ENCODE data around the gene IFI27. TPM values are rescaled to one million over a fixed set of nuclear protein-coding genes. Genes with fewer than 3 reads are reported as not detected.

The IFI27 gene
- total RNA-seq, 1 experiment from 2014 or later: 816 TPM

DNA sequence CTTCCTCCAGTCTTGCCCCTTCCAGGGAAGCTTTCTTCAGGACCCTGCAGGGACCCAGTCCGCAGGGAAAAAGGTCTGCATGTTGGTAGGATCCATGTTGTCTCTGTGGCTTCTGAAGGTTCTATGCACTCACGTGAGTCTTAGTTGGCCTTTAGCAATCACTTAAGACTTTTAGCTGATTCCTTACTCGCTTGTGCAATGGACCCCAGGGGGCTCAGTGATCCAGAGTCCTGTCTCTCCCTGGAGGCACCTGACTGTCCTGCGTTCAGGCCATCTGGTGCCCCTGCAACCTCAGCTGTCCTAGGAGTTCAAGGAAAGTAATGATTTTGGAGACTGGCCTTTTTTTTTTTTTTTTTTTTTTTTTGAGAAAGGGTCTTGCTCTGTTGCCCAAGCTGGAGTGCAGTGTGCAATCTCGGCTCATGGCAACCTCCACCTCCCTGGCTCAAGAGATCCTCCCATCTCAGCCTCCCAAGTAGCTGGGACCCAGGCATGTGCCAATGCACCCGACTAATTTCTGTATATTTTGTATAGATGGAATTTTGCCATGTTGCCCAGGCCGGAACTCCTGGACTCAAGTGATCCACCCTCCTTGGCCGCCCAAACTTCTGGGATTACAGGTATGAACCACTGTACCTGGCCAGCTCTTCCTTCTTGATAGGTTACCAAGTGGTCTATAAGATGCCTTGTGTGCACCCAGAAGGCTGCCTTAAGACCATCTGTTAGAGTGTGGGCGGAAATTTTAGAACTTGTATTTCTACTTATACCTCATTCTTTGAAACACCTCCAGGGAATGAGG is 14.2 kb downstream of the IFI27 start:
- DNase-seq (ENCODE audit: low spot score): no peak

DNA sequence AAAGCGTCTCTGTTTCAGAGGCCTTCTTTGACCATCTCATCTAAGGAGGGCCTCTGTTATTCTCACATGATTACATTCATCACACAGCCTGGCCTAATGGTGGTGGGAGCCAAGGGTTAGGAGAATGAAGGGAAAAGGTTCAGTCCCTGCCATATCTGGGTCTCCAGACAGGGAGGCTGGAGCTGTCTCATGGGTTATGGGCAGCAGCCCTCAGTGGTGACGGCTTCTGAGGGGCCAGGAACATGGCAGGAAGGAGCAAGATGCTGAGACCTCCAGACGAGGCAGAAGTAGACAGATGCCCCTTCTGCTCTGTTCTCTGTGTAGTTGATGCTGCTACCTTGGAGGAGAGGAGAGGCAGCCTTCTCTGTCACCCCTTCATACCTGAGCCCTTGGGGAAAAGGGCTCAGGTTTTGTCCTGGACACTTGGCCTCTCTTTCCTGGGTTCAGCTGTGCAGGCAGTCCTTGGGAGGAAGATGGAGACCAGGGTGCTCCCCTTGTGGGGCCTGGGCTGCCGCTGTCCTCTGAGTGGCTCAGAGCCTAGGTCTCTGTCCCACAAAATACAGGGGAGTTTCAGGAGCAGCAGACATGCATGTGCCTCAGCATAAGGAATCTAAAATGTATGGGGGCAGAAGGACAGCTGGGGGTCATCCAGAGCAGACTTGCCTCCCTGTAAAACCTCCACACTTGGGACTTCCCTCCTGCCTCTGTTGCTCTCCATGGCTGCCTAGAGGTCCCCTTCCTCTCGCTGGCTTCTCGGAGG is 15.3 kb downstream of the IFI27 start:
- no peak for DNase-seq (ENCODE audit: low spot score)

DNA sequence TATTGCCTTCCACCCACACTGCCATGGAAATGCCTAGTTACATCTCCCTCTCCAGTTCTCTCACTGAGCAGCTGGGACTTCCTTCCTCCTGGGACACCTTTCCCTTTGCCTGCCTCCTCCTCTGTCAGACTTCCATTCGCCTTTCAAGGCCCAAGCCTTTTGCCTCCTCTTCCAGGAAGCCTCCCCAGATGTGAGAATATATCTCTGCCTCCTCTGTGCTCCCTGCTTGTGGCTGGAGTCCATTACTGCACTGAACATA is 15.8 kb downstream of the IFI27 start:
- no peak for DNase-seq (ENCODE audit: low spot score)

DNA sequence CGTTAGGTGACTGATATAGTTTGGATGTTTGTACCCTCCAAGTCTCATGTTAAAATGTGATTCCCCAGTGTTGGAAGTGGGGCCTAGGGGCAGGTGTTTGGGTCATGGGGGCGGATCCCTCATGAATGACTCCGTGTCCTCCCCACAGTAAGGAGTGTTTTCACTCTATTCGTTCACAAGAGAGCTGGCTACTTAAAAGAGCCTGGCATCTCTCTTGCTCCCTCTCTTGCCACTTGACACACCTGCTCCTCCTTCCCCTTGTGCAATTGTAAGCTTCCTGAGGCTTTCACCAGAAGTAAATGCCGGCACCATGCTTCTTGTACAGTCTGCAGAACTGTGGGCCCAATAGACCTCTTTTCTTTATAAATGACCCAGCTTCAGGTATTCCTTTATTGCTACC is 16.3 kb downstream of the IFI27 start:
- no peak for DNase-seq (ENCODE audit: low spot score)

DNA sequence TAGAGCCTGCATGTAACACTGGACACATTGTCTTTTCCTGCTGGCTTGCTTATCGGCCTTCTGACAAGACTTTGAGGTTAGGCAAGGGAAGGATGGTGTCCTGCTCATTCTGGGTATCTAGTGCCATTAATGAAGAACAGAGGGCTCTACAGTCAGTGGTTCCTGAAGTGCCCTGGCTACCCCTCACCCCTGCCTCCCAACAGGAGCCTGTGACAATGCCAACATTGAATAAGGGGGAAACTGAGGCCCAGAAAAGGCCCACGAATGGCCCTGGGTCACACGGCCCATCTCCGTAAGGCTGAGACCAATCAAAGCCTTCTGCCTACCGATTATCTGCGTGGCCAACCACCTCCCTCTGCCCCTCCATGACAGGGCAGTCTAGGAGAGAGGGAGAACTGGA is 16.8 kb downstream of the IFI27 start:
- DNase-seq (ENCODE audit: low spot score): no peak

DNA sequence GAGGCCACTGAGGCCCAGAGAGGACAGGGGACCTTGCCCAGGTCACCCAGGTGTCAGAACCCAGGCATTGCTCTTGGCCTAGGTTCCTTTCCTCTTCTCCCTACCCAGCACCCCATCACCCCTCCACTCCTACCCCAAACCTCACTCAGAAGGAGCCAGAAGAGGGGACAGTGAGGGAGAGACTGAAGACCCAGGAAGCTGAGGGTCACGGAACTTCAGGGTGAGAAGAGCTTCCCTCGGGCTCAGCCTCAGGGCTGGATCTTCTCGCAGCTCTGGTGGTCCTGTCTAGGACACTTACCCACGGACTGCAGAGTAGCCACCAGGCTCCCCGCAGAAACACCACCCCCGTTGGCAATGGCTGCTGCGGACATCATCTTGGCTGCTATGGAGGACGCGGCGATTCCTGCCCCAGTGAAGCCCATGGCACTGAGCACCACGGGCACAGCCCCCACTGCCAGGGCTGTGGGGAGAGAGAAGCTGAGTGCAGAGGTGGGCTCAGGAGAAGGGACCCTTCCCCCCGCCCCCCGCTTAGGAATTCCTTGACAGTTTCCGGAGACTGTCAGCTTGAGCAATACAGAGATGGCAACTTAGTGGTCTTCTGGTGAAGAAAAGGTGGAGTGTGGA is 17.8 kb downstream of the IFI27 start:
- DNase-seq (ENCODE audit: low spot score): no peak

DNA sequence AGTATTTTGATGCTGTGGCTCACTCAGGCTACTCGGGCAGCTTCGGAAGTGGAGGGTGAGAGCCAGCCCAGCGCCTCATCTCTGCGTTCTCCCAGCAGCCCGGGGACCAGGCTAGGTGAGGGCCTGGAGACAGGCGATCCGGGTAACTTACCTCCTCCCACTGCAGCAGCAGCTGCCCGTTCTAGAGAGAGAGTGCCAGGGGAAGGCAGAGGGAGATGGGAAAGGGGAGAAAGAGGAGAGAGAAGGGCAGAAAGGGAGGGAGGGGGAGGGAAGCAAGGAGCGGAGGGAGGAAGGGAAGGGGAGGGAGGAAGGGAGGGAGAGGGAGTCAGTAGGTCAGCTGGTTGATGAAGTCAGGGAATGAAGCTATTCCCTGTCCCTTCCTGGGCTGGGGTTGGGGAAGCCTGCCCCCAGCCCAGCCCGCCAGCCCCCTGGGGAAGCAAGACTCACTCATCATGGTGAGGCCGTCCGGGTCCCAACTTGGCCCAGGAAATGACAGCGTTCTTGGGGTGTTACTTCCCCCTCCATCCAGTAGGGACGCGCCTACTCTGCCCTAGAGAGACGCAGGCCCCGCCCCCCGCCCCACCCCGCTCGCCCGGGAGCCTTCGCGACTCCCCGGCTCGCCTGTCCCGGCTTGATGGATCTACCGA is 18.7 kb downstream of the IFI27 start, which contains the start of gene IFI27L2:
IFI27L2 (minus strand) TSS at position 494 of the 647 bp plus-strand sequence; CDS start at position 454, 40 bp downstream.
- DNase-seq (ENCODE audit: low spot score): peak; percentile 61

DNA sequence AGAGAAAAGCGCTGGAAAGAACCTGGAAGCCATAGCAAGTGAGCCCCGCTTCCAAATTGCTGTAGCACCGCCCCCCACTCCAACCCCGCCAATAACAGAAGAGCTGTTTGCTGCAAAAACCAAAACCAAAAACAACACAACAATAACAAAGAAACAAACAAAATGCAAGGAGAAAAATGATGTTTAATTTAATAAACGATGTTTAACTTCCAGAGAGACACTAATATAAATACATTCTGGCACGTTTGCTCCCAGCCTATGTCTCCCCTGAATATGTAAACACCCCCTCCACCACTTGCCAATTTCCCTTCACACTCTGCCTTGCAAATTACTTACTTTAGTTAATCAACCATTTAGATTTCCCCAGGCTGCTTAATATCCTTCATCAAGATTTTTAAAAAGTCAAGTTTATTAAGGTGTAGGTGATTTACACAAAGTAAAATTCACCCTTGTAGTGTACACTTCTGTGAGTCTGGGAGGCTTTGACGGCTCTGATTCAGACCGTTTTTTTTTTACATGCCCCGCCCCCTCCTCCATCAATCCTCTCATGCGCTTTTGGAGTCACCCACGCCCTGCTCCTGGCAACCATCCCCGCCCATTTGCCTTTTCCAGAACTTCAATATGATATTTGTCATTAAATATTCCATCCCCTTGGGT is 19.4 kb downstream of the IFI27 start:
- peak; percentile 13 for DNase-seq (ENCODE audit: low spot score)

DNA sequence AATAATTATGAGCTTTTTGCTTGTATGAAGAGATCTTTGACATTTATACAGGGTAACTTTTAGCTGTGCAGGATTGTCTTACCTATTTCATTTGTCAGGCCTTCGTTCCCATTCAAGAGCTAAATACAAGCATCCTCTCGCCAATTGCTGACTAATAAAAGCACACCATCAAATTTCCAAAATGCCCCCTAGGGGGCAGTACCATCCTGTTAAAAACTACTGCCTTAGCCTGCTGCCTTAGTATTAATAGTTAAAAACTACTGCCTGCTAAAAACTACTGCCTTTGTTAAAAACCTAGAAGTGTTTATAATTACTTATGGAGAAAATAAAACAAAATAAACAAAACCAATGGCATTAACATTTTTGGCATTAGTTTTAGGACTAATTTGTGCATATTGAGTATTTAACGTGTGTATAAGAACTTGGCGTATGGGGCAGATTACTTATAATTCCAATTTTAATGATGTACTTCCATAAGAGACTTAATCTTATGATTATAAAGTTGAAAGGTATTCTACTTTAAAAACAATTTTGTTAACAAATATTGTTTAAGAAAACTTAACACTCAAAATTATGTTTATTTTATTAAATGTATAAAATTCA is 21.9 kb downstream of the IFI27 start:
- peak; percentile 84 for DNase-seq (ENCODE audit: low spot score)

DNA sequence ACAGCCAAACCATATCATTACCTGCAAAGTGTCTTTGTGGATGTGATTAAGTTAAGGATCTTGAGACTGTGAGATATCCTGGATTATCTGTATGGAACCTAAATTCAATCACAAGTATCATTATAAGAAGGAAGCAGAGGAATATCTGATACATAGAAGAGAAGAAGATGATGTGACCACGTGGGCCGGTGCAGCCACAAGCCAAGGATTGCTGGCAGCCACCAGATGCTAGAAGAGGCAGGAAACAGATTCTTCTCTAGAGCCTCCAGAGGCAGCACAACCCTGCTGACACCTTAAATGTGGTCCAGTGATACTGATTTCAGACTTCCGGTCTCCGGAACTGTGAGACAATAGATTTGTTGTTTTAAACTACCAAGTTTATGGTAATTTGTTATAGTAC is 24.9 kb downstream of the IFI27 start:
- no peak for DNase-seq (ENCODE audit: low spot score)

DNA sequence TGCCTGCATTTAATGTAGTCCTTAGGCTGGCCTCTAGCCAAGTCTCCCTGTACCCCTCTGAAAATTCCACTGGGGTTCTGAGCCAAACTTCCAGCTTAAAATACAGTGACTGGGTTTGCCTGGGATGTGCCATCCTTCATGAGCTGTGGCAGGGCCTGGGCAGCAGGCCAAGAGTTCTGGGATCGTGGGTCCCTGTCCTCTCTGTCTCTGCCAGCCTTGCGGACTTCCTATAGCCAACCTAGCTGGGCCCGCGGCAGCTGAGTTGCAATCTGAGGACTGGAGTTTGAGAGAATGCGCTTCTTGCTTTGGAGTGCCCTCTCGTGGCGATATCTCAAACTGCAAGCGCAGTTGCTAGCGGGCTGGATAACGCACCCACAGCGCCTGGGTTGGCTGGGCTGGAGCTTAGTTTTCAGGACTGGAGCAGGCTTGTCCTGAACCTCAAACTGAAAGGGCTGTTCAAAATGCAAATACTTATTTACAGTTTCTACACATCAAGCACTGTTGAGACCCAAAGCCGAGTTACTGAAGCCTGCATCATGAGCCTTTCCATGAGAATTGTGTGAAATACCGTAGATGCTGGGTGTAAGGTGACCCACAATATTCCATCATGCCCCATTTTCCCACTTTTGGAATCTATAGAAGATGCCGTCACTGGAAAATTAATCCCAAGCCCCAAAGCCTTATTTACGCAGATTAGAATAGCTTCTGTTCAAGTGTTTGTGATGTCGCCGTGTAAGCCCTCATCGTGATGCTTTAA is 26.2 kb downstream of the IFI27 start:
- DNase-seq (ENCODE audit: low spot score): peak; percentile 85

DNA sequence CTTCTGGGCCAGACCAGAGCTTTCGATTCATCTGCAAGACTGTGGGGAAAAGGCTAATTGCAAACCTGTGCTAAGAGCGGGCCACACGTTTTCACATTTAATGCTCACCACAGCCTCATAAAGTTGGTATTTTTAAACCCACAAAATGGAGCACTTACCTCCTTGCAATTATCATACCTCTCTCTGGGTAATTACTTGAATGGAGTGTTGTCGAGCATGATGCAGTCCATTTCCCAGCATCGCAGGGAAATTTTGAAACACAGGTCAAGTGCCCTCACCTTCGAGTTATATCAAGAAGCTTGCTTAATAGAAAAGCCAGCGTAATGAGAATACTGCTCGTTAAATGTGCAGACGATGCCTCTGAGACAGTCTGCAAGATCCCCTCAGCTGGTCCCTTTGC is 27.7 kb downstream of the IFI27 start:
- no peak for DNase-seq (ENCODE audit: low spot score)

DNA sequence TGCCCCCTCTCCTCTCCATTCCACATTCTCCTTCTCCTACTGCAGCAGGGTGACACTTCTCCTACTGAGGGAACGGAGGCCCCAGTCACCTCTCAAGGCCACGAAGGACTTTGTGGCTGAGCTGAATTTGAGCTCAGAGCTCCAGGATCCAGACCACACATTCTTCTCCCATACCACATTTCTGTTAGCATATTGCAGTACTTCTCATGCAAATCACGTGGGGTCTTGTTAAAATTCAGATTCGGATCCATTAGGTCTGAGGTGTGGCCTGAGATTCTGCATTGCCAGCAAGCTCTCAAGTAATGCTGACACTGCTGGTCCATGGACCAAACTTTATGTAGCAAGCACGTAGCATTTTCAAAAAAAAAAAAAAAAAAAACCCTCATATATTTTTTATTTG is 28.5 kb downstream of the IFI27 start:
- no peak for DNase-seq (ENCODE audit: low spot score)

DNA sequence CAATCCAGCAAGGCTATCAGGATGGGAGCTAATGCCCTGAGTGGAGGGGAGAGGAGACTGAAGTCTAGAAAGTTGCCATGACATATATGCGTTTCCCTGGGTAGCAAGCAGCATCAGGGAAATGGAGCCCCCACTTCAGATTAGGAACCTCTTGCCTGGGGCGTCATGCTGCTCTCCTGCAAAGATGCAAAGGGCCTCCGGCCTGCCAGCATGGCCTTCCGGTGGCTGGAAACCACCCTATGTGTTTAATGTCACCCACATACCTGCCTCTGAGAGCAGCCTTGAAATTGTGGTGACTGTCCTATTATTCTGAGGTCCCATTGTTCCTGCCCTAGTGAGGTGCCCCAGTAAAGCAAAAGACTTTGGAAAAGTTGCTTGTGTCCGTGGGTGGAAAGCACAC is 28.9 kb downstream of the IFI27 start:
- DNase-seq (ENCODE audit: low spot score): no peak

DNA sequence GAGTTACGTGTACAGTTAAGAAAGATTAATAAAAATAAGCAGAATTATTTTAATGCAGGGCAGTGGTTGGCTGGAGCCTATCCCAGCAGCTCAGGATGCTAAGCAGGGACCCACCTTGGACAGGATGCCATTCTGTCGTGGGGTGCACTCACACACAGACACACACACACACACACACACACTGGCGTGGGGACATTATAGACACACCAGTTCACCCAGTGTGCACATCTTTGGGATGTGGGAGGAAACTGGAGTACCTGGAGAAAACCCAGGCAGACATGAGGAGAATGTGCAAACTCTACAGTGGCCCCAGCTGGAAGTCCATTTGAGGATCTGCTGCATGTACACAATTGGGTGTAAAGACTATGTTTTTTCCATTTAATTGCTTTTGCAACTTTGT is 31.7 kb downstream of the IFI27 start:
- no peak for DNase-seq (ENCODE audit: low spot score)

DNA sequence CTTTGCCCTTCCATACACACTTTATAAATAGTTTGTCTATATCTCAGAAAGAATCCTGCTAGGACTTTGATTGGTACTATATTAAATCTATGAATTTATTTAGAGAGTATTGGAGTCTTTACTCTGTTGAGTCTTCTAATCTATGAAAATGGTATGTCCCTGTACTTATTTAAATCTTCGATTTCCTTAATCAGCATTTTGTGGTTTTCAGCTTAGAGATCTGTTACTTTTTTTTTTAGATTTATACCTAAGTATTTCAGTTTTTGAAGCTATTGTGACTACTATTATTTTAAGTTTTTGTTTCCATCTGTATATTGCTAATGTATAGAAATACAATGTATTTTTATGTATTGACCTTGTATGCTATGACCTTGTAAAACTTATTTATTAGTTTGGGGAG is 32.3 kb downstream of the IFI27 start:
- no peak for DNase-seq (ENCODE audit: low spot score)

DNA sequence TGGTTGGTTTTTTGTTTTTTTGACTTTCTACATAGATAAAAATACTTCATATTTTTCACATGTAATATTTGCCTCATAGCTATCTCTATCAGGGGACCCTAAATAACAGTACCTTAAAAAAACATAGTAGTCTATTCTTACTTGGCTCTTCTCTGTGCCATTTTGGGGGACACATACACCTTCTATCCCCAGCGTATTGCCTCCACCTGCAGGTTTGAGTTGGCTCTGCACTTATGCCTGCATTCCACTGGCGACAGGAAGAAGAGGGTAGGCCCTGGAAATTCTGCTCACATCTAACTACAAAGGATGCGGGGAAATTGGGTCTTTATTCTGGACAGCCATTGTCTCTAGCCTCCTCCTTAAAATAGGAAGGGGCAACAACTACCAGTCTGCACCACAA is 32.7 kb downstream of the IFI27 start:
- peak; percentile 8 for DNase-seq (ENCODE audit: low spot score)

DNA sequence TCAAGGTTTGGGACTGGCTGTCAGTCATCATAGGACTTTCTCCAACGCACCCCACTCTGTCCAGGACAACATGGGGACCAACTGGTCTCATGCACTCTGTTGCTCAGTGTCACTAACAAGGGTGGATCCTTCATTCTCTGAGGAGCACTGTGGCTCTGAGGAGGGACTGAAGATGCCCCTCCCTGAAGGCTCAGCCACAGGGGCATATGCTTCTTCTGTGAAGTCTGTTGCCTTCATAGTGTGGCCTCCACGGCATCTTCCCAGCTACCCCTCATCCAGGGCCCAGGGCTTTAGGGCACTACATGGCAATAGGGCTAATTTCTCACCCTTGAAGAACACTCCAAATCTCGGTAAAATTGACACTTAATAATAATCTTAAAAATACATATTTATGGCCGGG is 33.2 kb downstream of the IFI27 start:
- DNase-seq (ENCODE audit: low spot score): no peak

DNA sequence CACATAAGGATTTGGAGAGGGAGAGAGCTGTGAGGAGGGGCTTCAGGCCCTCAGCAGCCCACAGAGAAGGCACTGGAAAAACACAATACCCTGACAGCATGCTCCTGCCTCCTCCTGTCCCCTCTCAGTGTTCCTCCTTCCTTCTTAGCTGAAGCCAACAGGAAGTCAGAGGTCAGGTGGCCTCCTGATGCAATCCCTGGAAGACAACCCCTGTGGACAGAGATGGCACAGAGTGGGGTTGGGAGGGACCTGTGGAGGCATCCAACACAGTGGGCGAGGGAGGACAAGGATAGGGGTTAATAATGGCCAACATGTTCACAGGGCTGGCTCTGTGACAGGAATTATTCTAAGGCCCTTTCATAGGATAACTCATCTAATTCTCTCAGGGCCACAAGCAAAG is 34.2 kb downstream of the IFI27 start:
- DNase-seq (ENCODE audit: low spot score): no peak

DNA sequence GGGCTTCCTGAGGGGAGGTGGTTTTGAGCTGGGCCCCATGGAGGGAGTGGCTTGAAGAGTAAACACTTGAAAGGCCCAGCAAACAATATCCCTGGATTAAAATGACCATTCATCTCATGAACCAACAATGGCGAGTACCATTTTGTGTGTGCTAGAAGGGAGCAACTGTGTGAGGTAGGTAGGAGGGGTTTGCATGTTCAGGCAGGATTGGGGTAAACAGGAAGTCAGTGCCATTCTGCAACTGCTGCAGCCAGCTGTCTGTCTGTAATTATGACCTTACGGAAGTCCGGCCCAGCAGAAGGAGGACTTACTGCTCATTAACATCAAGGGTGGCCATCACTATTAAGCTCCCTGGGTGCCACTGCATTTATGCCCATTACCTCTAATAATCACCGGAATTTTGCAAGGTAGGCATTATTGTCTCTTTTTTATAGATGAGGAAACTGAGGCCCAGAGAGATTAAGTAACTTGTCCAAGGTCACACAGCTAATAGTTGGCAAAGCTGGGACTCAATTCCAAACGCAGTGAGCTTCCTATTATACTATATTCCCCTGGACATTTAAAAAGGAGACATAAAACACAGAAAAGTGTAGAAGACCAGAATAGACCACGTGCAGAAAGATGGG is 35.5 kb downstream of the IFI27 start:
- no peak for DNase-seq (ENCODE audit: low spot score)

Measured in HT-29 (cell line).